ENCODE data around the gene FN3KRP.

GRCh38 chr17:82689077-82689476 is 27.4 kb upstream of the FN3KRP start:
- TF ChIP-seq CTCF (conservative IDR thresholded peaks at IDR 0.05; ENCODE audit: low read depth, low read length) (no peak), EZH2 (IDR thresholded peaks at IDR 0.05; ENCODE audit: borderline replicate concordance, low read depth, low read length, poor library complexity, severe bottlenecking) (no peak)
